Upper lobe of left lung (tissue), 4 donors: ENCODE measurements around the gene BLMH.

Experiments
- EP300 ChIP-seq, 4 donors: sonication (generic); formaldehyde crosslinking; IDR thresholded peaks; one replicate each; pipeline ENCODE4 v1.5.1; 2017; ENCODE audit warnings: antibody characterized with exemption in 4 of 4, control low read depth in 2 of 4
- POLR2A ChIP-seq, 4 donors: fragments of 450-650 bp; IDR thresholded peaks; one replicate each; pipeline ENCODE4 v1.5.1; 2016 to 2017; ENCODE audit warnings: antibody characterized with exemption in 4 of 4, mild to moderate bottlenecking in 2 of 4
- POLR2AphosphoS5 ChIP-seq, 2 donors: sonication (generic); formaldehyde crosslinking; IDR thresholded peaks; one replicate each; pipeline ENCODE4 v1.5.1; 2017; ENCODE audit warnings: antibody characterized with exemption in 2 of 2
- TF ChIP-seq, protein P1 (sequence below), 6 experiments: fragments of 450-650 bp in 4 of 6; fragments of 200-600 bp in 2 of 6; sonication (generic) in 2 of 6; IDR thresholded peaks; one replicate each; pipeline ENCODE4 v1.5.1; 2016 to 2019; ENCODE audit warnings: antibody characterized with exemption in 6 of 6

DNA sequence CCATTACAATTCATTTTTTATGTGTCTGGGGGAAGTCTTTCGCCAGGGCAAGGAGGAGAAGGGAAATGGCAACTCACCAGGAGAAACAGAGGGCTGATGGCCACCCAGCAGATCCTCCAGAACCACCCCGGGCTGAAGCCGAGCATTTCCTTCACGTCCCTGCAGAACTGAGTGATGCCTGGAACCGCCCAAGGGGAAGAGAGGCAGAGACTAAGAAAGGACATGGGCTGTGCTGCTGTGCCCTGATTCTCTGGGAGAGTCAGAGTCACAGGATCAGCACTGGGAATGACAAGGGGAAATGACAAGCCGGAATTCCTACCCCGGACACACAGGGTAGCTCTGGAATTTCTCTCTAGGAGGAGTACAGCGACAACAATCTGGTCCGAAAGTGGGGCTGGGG, 84.1 kb downstream of the BLMH start:
- TF ChIP-seq, protein P1, sequence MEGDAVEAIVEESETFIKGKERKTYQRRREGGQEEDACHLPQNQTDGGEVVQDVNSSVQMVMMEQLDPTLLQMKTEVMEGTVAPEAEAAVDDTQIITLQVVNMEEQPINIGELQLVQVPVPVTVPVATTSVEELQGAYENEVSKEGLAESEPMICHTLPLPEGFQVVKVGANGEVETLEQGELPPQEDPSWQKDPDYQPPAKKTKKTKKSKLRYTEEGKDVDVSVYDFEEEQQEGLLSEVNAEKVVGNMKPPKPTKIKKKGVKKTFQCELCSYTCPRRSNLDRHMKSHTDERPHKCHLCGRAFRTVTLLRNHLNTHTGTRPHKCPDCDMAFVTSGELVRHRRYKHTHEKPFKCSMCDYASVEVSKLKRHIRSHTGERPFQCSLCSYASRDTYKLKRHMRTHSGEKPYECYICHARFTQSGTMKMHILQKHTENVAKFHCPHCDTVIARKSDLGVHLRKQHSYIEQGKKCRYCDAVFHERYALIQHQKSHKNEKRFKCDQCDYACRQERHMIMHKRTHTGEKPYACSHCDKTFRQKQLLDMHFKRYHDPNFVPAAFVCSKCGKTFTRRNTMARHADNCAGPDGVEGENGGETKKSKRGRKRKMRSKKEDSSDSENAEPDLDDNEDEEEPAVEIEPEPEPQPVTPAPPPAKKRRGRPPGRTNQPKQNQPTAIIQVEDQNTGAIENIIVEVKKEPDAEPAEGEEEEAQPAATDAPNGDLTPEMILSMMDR (IDR thresholded peaks at IDR 0.05) = no peak
- TF ChIP-seq POLR2A (IDR thresholded peaks at IDR 0.05) (no peak), POLR2AphosphoS5 (IDR thresholded peaks at IDR 0.05) (no peak), EP300 (IDR thresholded peaks at IDR 0.05) (no peak)
